ENCODE data around the gene FOXO3. TPM values are rescaled to one million over a fixed set of nuclear protein-coding genes. Genes with fewer than 3 reads are reported as not detected.

FOXO3 gene
- total RNA-seq, 1 experiment from 2014 or later = 11.5 TPM

Small RNA genes lying within 50 kb of the gene (small RNA-seq; reads per million reads assigned to genes)
- gene AL391646.1 = not detected
- not detected for gene SUMO2P8

All from HT1080 (cell line).